KMS-11 (cell line): ENCODE data around the gene CNTN5.

ENCODE experiments used
- H2AFZ ChIP-seq: fragments of 200-600 bp; sonication (generic); 2 replicates; pipeline ENCODE4 v1.6.1; 2016; ENCODE audit warnings: antibody characterized with exemption, mixed run types, low read depth
- H3K27ac ChIP-seq: fragments of 200-600 bp; sonication (generic); 2 replicates; pipeline ENCODE4 v1.6.1; 2016; ENCODE audit warnings: mild to moderate bottlenecking, mixed run types
- H3K27me3 ChIP-seq: fragments of 200-600 bp; sonication (generic); 2 replicates; pipeline ENCODE4 v1.6.1; 2017; ENCODE audit warnings: mild to moderate bottlenecking, low read depth, mixed run types, moderate library complexity; ENCODE audit not compliant: insufficient read depth
- H3K36me3 ChIP-seq: fragments of 200-600 bp; sonication (generic); 2 replicates; pipeline ENCODE4 v1.6.1; 2017; ENCODE audit warnings: mild to moderate bottlenecking, mixed run types; ENCODE audit not compliant: insufficient read depth
- H3K4me1 ChIP-seq: fragments of 200-600 bp; sonication (generic); 2 replicates; pipeline ENCODE4 v1.6.1; 2016; ENCODE audit warnings: mild to moderate bottlenecking, low read depth, mixed run types; ENCODE audit not compliant: poor library complexity, severe bottlenecking
- H3K4me2 ChIP-seq: fragments of 200-600 bp; sonication (generic); 2 replicates; pipeline ENCODE4 v1.7.0; 2016; ENCODE audit warnings: mild to moderate bottlenecking, mixed run types
- H3K4me3 ChIP-seq: fragments of 200-600 bp; sonication (generic); IDR thresholded peaks from 2 replicates; pipeline ENCODE4 v1.6.1; 2017; ENCODE audit warnings: low read depth, low read length, mixed read lengths; ENCODE audit not compliant: insufficient read depth
- H3K79me2 ChIP-seq: fragments of 200-600 bp; sonication (generic); 2 replicates; pipeline ENCODE4 v1.6.1; 2016; ENCODE audit warnings: low read depth, mixed run types; ENCODE audit not compliant: insufficient read depth
- H3K9ac ChIP-seq: fragments of 200-600 bp; sonication (generic); 2 replicates; pipeline ENCODE4 v1.6.1; 2016; ENCODE audit warnings: mild to moderate bottlenecking, mixed run types
- H4K20me1 ChIP-seq: fragments of 200-600 bp; sonication (generic); 2 replicates; pipeline ENCODE4 v1.6.1; 2016; ENCODE audit warnings: mild to moderate bottlenecking, mixed run types; ENCODE audit not compliant: insufficient read depth
- TF ChIP-seq, protein P1 (sequence below): fragments of 200-600 bp; sonication (generic); conservative IDR thresholded peaks from 2 replicates; pipeline ENCODE4 v1.6.1; 2017; ENCODE audit warnings: low read depth, mild to moderate bottlenecking, antibody characterized with exemption, low read length, moderate library complexity, mixed read lengths

The CNTN5 gene

GRCh38 chr11:99260696-99261095, 239.9 kb downstream of the CNTN5 start:
- Histone ChIP-seq H3K4me3 (no peak overlapping the region), H3K27me3 (no peaks in the 10 kb centered on the region), H3K9ac (no peak overlapping the region), H2AFZ (no peak overlapping the region), H3K27ac (no peak overlapping the region), H3K4me2 (no peak overlapping the region), H3K79me2 (no peaks in the 10 kb centered on the region), H3K4me1 (no peaks in the 10 kb centered on the region), H4K20me1 (no peaks in the 10 kb centered on the region), H3K36me3 (no peaks in the 10 kb centered on the region)
- TF ChIP-seq, protein P1, sequence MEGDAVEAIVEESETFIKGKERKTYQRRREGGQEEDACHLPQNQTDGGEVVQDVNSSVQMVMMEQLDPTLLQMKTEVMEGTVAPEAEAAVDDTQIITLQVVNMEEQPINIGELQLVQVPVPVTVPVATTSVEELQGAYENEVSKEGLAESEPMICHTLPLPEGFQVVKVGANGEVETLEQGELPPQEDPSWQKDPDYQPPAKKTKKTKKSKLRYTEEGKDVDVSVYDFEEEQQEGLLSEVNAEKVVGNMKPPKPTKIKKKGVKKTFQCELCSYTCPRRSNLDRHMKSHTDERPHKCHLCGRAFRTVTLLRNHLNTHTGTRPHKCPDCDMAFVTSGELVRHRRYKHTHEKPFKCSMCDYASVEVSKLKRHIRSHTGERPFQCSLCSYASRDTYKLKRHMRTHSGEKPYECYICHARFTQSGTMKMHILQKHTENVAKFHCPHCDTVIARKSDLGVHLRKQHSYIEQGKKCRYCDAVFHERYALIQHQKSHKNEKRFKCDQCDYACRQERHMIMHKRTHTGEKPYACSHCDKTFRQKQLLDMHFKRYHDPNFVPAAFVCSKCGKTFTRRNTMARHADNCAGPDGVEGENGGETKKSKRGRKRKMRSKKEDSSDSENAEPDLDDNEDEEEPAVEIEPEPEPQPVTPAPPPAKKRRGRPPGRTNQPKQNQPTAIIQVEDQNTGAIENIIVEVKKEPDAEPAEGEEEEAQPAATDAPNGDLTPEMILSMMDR = no peak

DNA sequence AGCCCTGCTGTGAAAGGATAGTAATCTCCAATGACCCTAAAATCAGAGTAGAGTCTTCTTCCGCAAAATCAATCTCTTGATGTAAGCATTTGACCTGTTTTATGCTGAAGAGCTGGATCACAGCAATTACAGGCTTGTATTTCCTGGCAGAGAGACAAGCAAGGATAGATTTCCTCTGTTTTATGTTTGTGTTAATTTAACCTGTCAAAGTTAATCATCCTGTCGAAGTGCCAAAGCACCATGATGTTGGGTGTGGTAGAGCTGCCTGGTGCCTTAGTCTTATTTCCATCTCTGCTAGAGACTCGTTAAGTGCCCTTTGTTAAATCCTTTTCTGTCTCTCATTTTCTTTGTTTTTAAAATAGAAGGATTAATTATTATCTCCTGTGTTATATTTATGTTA, 248.1 kb downstream of the CNTN5 start:
- TF ChIP-seq, protein P1 = no peak
- Histone ChIP-seq H3K4me1 (no peaks in the 10 kb centered on the region), H3K4me3 (no peak overlapping the region), H3K79me2 (no peaks in the 10 kb centered on the region), H3K27me3 (no peaks in the 10 kb centered on the region), H3K36me3 (no peaks in the 10 kb centered on the region), H3K27ac (no peak overlapping the region), H2AFZ (no peak overlapping the region), H3K9ac (no peak overlapping the region), H4K20me1 (no peaks in the 10 kb centered on the region), H3K4me2 (no peak overlapping the region)

DNA sequence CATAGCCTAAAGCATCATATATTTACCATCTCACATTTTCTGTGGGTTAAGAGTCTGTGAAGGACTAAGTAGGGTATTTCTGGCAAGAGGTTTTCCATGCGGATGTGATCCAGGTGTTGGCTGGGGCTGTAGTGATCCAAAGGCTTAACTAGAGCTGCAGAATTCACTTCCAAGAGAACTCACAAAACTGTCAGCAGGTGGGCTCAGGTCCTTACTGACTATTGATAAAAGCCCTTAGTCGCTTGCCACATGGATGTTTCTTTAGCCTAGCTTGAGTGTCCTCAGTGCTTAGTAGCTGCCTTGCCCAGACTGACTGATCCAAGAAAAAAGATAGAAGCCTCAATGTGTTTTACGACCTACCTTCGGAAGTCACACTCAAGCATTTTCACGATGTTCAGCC, 250.8 kb downstream of the CNTN5 start:
- no peak overlapping the region for H3K4me3 ChIP-seq
- no peaks in the 10 kb centered on the region for H4K20me1 ChIP-seq
- H3K27me3 ChIP-seq = no peaks in the 10 kb centered on the region
- H3K9ac ChIP-seq = no peak overlapping the region
- H2AFZ ChIP-seq = no peak overlapping the region
- H3K36me3 ChIP-seq = no peaks in the 10 kb centered on the region
- H3K4me2 ChIP-seq = no peak overlapping the region
- H3K79me2 ChIP-seq = no peaks in the 10 kb centered on the region
- no peak overlapping the region for H3K27ac ChIP-seq
- no peaks in the 10 kb centered on the region for H3K4me1 ChIP-seq
- TF ChIP-seq, protein P1 = no peak

DNA sequence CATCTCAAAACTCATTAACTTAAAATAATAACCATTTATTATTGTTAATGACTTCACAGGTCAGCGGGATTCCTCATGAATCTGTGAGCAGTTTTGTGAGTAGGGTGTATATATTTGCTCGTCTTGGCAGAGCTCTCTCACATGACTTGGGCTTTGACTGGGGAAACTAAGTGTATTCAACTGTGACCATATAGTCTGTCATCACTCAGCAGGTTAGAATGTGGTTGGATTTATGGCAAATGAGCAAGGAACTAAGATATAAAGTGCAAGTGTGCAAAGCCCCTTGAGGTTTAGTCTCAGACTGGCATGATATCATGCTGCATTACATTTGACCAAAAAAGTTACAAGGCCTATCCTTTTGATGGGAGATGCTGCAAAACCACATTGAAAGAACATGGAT, 254.8 kb downstream of the CNTN5 start:
- no peak overlapping the region for H3K4me3 ChIP-seq
- peaks cover 11% of the 10 kb centered on the region for H3K4me1 ChIP-seq
- H3K4me2 ChIP-seq = no peak overlapping the region
- no peak overlapping the region for H2AFZ ChIP-seq
- H3K27me3 ChIP-seq = no peaks in the 10 kb centered on the region
- TF ChIP-seq, protein P1 = no peak
- H3K79me2 ChIP-seq = no peaks in the 10 kb centered on the region
- no peak overlapping the region for H3K27ac ChIP-seq
- H3K9ac ChIP-seq = no peak overlapping the region
- H3K36me3 ChIP-seq = no peaks in the 10 kb centered on the region
- H4K20me1 ChIP-seq = no peaks in the 10 kb centered on the region
